Measurements from ENCODE around the gene DUSP12.

DNA sequence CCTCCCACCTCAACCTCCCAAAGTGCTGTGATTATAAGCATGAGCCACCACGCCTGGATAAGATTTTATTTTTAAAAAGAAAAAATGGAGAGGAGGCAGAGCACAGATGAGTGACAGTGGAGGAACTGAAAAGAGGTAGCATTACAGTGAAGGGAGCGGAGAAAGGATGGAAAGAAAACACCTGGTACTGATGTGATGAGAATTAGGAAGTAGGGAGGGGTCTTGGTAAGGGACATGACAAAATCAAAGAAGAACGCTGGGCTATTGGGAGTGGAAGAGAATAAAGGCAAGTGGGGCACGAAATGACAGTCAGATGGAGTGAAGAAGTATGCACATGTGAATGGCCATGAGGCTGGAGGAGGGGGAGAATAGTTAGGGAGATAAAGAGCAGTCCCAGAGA, 40.2 kb upstream of the DUSP12 start:
- TF ChIP-seq, protein P1, sequence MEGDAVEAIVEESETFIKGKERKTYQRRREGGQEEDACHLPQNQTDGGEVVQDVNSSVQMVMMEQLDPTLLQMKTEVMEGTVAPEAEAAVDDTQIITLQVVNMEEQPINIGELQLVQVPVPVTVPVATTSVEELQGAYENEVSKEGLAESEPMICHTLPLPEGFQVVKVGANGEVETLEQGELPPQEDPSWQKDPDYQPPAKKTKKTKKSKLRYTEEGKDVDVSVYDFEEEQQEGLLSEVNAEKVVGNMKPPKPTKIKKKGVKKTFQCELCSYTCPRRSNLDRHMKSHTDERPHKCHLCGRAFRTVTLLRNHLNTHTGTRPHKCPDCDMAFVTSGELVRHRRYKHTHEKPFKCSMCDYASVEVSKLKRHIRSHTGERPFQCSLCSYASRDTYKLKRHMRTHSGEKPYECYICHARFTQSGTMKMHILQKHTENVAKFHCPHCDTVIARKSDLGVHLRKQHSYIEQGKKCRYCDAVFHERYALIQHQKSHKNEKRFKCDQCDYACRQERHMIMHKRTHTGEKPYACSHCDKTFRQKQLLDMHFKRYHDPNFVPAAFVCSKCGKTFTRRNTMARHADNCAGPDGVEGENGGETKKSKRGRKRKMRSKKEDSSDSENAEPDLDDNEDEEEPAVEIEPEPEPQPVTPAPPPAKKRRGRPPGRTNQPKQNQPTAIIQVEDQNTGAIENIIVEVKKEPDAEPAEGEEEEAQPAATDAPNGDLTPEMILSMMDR (IDR thresholded peaks at IDR 0.05; ENCODE audit: low read depth, low read length, missing input control): no peak
- TF ChIP-seq, protein P2, sequence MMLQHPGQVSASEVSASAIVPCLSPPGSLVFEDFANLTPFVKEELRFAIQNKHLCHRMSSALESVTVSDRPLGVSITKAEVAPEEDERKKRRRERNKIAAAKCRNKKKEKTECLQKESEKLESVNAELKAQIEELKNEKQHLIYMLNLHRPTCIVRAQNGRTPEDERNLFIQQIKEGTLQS (IDR thresholded peaks at IDR 0.05): no peak
- TF ChIP-seq, protein P3, sequence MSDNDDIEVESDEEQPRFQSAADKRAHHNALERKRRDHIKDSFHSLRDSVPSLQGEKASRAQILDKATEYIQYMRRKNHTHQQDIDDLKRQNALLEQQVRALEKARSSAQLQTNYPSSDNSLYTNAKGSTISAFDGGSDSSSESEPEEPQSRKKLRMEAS (IDR thresholded peaks at IDR 0.05): no peak
- TF ChIP-seq JUND (IDR thresholded peaks at IDR 0.05) (no peak), HNF4G (IDR thresholded peaks at IDR 0.05) (no peak)
